Smooth muscle cell of trachea (primary cell): Measurements from ENCODE around the gene SLC23A3. TPM values are rescaled to one million over a fixed set of nuclear protein-coding genes. Genes with fewer than 3 reads are reported as not detected.

Source experiments
- total RNA-seq: library from RNA; depleted of rRNA; stranded (reverse); fragments of >200 nt; gene quantifications from 2 replicates; pipeline ENCODE4 v1.2.1, GENCODE V29; 2014

SLC23A3 gene
- total RNA-seq = 1.2 and 2.0 TPM in 2 replicates

GRCh38 chr2:219169930-219170654, at the start of gene SLC23A3:
Gene SLC23A3 (minus strand): TSS chr2:219170029. CDS start chr2:219169984, 45 bp downstream.

GRCh38 chr2:219218732-219219701, 49.2 kb upstream of the SLC23A3 start, which contains the start of gene ABCB6:
Gene ABCB6 (minus strand): TSS chr2:219218958. CDS start chr2:219218673, 285 bp downstream.

GRCh38 chr2:219206328-219207133, 36.7 kb upstream of the SLC23A3 start, which contains the start of gene ZFAND2B:
Gene ZFAND2B (plus strand): TSS chr2:219206782. CDS start chr2:219206988, 206 bp downstream.

GRCh38 chr2:219177552-219178376, 7.9 kb upstream of the SLC23A3 start, which contains the start of gene RETREG2:
Gene RETREG2 (plus strand): TSS chr2:219178275. CDS start chr2:219178353, 78 bp downstream.

GRCh38 chr2:219176818-219177551, 7.2 kb upstream of the SLC23A3 start, which contains the start of gene CNPPD1:
Gene CNPPD1 (minus strand): TSS chr2:219176925. CDS start chr2:219176828, 97 bp downstream.

GRCh38 chr2:219160186-219161017, 9.4 kb downstream of the SLC23A3 start, which contains the start of gene NHEJ1:
Gene NHEJ1 (minus strand): TSS chr2:219160815. CDS start chr2:219158362, 2,453 bp downstream.

Other genes starting within 250 kb of the SLC23A3 start
- under 0.01 and 0.17 TPM in 2 replicates for gene CDK5R2, start 210.4 kb downstream of the SLC23A3 start, total RNA-seq
- gene FEV, start 184.8 kb downstream of the SLC23A3 start, total RNA-seq = under 0.01 TPM in 1 of 2 replicates, not detected in the other
- gene CRYBA2, start 176.6 kb downstream of the SLC23A3 start, total RNA-seq = not detected in 2 replicates
- under 0.01 TPM in 1 of 2 replicates, not detected in the other for gene CFAP65, start 128.5 kb downstream of the SLC23A3 start, total RNA-seq
- under 0.01 TPM in 1 of 2 replicates, not detected in the other for gene IHH, start 109.1 kb downstream of the SLC23A3 start, total RNA-seq
- 21.1 and 28.3 TPM in 2 replicates for gene NHEJ1, start 9.2 kb downstream of the SLC23A3 start, total RNA-seq
- 22.5 and 35.6 TPM in 2 replicates for gene CNPPD1, start 6.9 kb upstream of the SLC23A3 start, total RNA-seq
- 82.5 and 128 TPM in 2 replicates for gene RETREG2, start 8.2 kb upstream of the SLC23A3 start, total RNA-seq
- gene ZFAND2B, start 36.8 kb upstream of the SLC23A3 start, total RNA-seq = 24.5 and 25.9 TPM in 2 replicates
- 35.3 and 57.1 TPM in 2 replicates for gene ABCB6, start 48.9 kb upstream of the SLC23A3 start, total RNA-seq
- gene ATG9A, start 59.6 kb upstream of the SLC23A3 start, total RNA-seq = 34.9 and 49.1 TPM in 2 replicates
- 25.3 and 30.3 TPM in 2 replicates for gene ANKZF1, start 59.8 kb upstream of the SLC23A3 start, total RNA-seq
- gene GLB1L, start 75.4 kb upstream of the SLC23A3 start, total RNA-seq = 27.6 and 33.6 TPM in 2 replicates
- gene STK16, start 75.5 kb upstream of the SLC23A3 start, total RNA-seq = 33.9 and 51.2 TPM in 2 replicates
- gene TUBA4B, start 83.2 kb upstream of the SLC23A3 start, total RNA-seq = 0.17 TPM in 1 of 2 replicates, not detected in the other
- 50.2 and 55.1 TPM in 2 replicates for gene TUBA4A, start 83.9 kb upstream of the SLC23A3 start, total RNA-seq
- 49.0 and 136 TPM in 2 replicates for gene DNAJB2, start 109.3 kb upstream of the SLC23A3 start, total RNA-seq
- gene PTPRN, start 139.4 kb upstream of the SLC23A3 start, total RNA-seq = 3.6 and 23.8 TPM in 2 replicates
- gene RESP18, start 162.7 kb upstream of the SLC23A3 start, total RNA-seq = not detected in 2 replicates
- 90.3 and 157 TPM in 2 replicates for gene DNPEP, start 217.9 kb upstream of the SLC23A3 start, total RNA-seq
- 1.6 and 6.3 TPM in 2 replicates for gene DES, start 248.3 kb upstream of the SLC23A3 start, total RNA-seq